HG03457 (cell line): Measurements from ENCODE around the gene DCLK2.

Source experiments
- ATAC-seq: cut with Tn5 transposase; IDR thresholded peaks from one replicate; pipeline ENCODE4 v1.9.1; 2021; ENCODE audit warnings: moderate number of reproducible peaks; ENCODE audit not compliant: unreplicated experiment

DCLK2 gene

GRCh38 chr4:150256841-150257730 is 178.8 kb downstream of the DCLK2 start:
- ATAC-seq = no peak

DNA sequence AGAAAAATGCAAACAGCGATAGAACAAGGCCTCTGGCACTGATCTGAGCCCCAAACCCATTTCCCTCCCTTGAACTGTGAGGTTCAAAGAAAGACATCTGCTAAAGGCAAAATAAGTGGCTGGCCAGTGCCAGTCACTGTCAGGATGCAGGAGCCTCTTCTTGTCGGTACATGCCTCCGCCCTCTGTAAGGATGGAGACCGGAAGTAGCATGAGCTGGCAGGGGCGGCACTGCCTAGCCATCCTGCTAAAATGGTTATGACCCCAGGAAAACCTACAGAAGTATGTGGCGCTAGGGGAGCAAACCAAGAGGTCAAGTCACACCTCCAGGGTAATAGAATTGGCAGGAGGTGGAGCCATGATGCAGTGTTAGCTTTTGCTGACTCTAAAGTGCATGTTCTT is 180.3 kb downstream of the DCLK2 start:
- ATAC-seq = no peak

GRCh38 chr4:150259861-150260567 is 181.8 kb downstream of the DCLK2 start:
- no peak for ATAC-seq

- ATAC-seq = no peak
These were observed 183.3 kb downstream of the DCLK2 start for GRCh38 chr4:150261571-150261970.

DNA sequence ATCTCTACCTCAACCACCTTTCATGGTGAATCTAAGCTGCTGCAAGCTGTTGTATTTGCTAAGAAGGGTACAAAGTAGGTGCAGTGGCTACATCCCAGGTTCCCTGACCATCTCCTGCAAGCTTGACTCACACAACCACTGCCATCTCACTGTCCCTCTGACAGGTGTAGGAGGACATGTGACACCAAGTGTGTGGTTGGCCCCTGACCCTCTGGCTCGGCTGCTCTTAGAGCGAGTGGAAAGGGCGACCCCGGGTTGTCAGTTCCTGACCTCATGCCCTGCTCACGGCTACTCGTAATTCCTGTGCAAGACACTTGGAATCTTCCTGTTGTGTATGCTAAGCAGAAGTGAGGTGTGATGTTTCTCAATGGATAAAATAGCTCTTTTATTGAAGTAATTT is 184.4 kb downstream of the DCLK2 start:
- ATAC-seq = no peak

DNA sequence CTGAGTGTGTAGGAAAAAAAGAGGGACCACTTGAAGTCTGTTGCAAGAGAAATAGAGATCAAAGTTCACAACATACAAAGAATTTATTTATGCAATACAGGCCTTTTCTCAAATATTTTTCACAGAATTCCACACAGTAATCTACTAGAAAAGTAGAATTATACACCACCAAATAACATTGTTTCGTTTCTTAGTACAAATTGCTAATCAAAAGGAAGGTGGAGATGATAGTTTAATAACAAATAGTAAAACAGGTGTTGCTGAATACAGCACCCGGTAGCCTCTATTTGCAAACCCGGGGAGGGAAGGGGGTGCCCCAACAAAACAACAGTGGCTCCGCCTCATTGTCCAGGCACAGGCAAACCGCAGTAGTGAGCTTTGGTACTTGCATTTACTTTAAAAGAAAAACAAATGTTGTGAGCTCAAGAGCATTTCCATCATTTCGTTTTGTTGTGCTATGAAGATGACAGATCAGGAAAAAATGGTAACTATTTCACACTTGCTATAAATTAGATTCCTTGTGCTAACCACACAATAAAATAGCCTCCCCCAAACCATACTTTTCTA is 186.4 kb downstream of the DCLK2 start:
- ATAC-seq = no peak

- ATAC-seq = no peak
These were observed 187.6 kb downstream of the DCLK2 start for GRCh38 chr4:150265806-150266205.

- ATAC-seq = no peak
These were observed 190.2 kb downstream of the DCLK2 start for GRCh38 chr4:150268444-150268843.

DNA sequence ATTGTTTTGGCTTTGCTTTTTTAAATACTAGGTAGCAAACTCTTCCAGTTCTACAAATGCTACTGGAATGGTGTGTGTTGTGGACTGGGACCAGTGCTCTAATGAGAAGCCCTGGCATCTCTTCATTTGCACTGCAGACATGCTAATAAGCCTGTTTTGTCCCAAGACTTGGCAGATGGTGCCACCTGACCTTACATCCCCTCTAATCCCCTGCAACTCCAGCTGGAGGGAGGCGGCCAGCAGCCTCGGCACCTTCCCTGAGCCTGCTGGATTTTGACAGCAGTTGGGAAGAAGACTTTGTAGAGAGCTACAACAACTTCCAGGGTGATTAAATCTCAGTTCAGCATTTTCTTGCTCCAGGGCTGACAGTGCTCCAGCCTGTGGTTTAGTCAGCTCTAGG is 200.0 kb downstream of the DCLK2 start:
- no peak for ATAC-seq

- ATAC-seq = no peak
These were observed 202.0 kb downstream of the DCLK2 start for GRCh38 chr4:150280081-150280895.

- no peak for ATAC-seq
These were observed 202.7 kb downstream of the DCLK2 start for GRCh38 chr4:150280975-150281374.

- ATAC-seq = no peak
These were observed 205.4 kb downstream of the DCLK2 start for GRCh38 chr4:150283689-150284088.

DNA sequence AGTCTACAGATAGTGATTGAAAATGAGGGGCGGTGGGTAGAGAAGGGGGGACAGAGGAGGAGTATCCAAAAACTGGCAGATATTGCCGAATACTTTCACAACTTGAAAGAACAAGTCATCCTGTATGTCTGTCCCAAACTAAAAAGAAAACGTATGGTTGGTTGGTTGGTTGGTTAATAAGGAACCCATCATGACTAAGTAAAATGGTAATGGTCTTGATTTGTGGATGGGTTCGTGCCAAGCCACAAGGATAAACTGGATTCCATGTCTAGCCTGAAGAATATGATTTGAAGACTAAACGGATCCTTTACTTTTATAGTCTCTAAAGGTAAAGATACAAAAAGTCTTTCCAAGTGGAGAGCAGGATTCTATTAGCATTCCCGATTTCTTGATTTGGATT is 208.4 kb downstream of the DCLK2 start:
- ATAC-seq = no peak

- ATAC-seq = no peak
These were observed 211.0 kb downstream of the DCLK2 start for GRCh38 chr4:150289198-150289597.

DNA sequence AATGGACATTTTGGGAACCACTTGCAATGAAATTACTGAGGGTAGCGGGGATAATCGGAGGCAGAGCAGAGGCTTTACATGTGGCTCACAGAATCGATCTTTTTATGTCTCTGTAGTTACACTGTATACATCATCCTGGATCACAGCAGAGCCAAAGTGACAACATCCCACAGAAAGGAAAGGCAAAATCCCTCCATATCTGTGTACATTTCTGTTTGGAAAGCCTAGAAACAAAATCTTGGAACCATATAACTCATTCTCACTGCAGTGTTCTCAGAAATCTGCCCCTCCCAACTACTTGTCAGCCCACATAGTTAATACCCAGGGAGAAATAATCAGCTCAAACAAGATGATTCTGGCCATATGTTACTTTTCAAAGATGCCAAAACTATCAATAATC is 211.6 kb downstream of the DCLK2 start:
- ATAC-seq = no peak

GRCh38 chr4:150297861-150298474 is 219.7 kb downstream of the DCLK2 start:
- ATAC-seq = no peak

DNA sequence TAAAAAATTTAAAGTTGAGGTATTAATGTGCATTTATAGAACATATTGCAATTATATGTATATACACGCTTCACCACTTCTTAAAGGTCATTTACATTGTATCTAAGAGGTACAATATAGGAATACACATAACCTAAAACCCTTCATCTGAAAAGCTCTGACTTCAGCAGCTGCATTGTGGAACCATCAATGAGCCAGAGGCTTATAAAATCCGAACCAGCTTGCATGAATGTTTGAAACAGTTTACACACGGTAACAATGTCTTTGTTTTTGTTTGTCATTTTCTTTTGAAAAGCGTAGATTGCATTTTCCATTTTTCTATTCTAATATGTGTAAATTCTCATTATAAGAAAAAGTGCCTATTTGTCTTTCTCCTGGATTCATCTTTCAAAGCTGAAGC is 221.6 kb downstream of the DCLK2 start:
- ATAC-seq = no peak

GRCh38 chr4:150302553-150302952 is 224.3 kb downstream of the DCLK2 start:
- ATAC-seq = no peak

GRCh38 chr4:150305995-150306394 is 227.8 kb downstream of the DCLK2 start:
- ATAC-seq = no peak

DNA sequence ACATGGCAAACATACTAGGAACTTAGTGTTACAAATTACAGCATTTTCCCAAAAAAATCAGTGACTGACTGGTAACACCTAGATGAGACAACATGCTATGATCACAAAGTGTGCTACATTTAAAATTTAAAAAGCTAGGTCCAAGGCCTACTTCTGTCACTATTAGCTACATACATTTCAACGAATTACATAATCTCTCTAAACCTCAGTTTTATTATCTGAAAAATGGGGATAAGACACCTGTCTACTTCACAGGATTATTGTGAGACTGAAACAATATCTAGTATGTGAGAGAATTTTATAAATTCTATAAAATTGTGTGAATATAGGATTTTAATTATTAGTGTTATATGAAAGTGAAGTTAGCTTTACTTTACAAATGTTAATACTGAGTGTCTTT is 228.5 kb downstream of the DCLK2 start:
- ATAC-seq = no peak
